Astrocyte of the spinal cord (primary cell): ENCODE measurements around the gene FAM227B.

ENCODE experiments used
- DNase-seq: peaks from one replicate; pipeline ENCODE4 v3.0.0; 2011; ENCODE audit warnings: low read depth, low spot score
- H3K4me3 ChIP-seq: 2 replicates; pipeline ENCODE4 v1.5.1; 2011; ENCODE audit warnings: low read depth, mild to moderate bottlenecking, low read length, moderate library complexity
- in situ Hi-C: cut with HindIII; loops from 2 replicates; pipeline ENCODE4 v1.10.0; 2017; ENCODE audit warnings: low sequenced_read_pairs
- TF ChIP-seq, protein P1 (sequence below): IDR thresholded peaks from 2 replicates; pipeline ENCODE4 v1.5.1; 2012; ENCODE audit warnings: low read depth, mild to moderate bottlenecking, low read length, inconsistent platforms

The FAM227B gene

DNA sequence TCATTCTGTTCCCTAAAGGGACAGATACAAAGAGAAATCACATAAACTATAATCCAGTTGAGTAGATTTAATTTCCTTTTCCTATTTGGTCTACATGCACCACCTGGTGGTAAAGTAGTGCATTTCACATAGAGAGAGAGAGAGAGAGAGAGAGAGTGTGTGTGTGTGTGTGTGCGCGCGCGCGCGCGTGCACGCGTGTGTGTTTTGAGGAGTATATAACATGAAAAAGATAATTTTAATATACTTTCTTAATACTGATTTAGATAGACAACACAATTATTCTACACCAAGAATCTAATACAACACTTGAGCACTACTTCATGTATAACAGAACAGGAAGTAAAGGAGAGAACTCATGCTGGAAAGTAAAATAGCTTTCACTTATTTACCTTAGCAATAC is 198.6 kb downstream of the FAM227B start:
- in situ Hi-C loops: no loop called here
- TF ChIP-seq, protein P1, sequence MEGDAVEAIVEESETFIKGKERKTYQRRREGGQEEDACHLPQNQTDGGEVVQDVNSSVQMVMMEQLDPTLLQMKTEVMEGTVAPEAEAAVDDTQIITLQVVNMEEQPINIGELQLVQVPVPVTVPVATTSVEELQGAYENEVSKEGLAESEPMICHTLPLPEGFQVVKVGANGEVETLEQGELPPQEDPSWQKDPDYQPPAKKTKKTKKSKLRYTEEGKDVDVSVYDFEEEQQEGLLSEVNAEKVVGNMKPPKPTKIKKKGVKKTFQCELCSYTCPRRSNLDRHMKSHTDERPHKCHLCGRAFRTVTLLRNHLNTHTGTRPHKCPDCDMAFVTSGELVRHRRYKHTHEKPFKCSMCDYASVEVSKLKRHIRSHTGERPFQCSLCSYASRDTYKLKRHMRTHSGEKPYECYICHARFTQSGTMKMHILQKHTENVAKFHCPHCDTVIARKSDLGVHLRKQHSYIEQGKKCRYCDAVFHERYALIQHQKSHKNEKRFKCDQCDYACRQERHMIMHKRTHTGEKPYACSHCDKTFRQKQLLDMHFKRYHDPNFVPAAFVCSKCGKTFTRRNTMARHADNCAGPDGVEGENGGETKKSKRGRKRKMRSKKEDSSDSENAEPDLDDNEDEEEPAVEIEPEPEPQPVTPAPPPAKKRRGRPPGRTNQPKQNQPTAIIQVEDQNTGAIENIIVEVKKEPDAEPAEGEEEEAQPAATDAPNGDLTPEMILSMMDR: peak; percentile 70
- DNase-seq: peak; percentile 76
- no peak overlapping the region for H3K4me3 ChIP-seq

DNA sequence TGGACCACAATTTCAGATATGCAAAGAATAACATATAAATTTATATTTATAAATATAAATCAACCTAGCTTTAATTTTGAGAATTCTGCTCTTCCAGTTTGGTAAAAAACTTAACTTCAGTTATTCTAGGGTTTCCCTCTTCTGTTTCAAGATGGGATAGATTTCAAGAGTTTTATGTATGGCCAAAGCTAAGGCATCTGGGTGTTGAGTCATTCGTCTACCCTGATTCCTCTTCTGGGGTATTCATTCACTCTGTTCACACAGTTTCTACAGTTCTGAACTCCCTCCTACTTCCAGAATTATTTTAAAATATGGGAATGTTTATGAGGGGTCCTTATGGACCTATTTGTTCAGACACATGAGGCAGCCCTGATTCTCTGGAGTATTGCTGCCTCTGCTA is 201.8 kb downstream of the FAM227B start:
- no peak overlapping the region for H3K4me3 ChIP-seq
- in situ Hi-C loops: no loop called here
- TF ChIP-seq, protein P1: no peak
- DNase-seq: no peak

DNA sequence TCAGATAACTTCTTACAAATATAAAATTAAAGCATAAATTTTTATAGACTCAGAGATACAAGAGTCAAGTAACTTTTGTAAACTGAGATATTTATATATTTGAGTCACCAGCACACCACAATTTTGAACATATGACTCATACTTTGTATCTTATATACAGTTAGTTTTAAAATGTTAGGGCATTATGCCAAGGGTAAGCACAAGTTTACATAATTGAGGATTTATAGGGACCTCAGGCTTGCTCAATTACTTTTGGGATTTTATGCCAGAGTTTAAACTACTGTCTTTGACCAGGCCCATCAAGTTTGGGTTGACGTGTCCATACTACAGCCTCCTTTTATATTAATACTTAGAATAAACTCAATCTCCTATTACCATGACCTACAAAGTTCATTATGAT is 205.0 kb downstream of the FAM227B start:
- TF ChIP-seq, protein P1: no peak
- in situ Hi-C loops: no loop called here
- peak; percentile 80 for DNase-seq
- H3K4me3 ChIP-seq: no peak overlapping the region

DNA sequence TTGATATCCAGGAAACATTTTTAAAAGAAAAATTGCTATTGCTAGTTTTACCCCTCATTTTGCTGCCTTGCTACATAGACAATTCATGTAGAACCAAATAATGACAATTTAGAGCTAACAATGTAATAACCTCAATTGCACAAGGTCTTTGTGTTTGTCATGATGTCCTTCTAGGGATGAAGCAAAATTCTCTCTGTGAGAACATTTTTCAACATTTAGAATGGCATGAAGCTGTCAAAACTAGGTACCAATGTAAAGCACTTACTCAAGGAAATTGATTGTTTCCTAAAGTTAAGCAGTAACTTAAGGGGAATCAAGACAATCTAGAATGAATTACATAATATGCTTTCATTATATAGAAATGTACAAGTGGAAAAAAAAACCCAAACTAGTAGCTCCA is 205.5 kb downstream of the FAM227B start:
- in situ Hi-C loops: no loop called here

DNA sequence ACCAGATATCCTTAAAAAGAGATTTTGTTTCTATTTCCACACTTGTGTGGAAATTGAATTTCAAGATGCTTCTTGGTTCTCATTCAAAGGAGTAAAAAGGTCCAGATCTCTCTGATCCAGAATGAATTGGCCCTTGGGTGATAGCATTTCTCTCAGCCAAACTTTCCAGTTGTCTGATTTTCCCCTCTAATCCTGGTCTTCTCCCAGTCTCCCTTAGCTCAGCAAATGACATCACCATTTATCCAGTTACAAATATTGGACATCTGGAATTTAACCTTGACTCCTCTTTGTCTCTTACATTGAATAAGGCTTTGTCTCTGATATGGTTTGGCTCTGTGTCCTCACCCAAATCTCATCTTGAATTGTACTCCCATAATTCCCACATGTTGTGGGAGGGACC is 207.8 kb downstream of the FAM227B start:
- DNase-seq: no peak
- H3K4me3 ChIP-seq: no peak overlapping the region
- in situ Hi-C loops: no loop called here
- TF ChIP-seq, protein P1: no peak

More for the DNA sequence above, 205.5 kb downstream of the FAM227B start:
- no peak for DNase-seq
- TF ChIP-seq, protein P1: no peak
- no peak overlapping the region for H3K4me3 ChIP-seq

DNA sequence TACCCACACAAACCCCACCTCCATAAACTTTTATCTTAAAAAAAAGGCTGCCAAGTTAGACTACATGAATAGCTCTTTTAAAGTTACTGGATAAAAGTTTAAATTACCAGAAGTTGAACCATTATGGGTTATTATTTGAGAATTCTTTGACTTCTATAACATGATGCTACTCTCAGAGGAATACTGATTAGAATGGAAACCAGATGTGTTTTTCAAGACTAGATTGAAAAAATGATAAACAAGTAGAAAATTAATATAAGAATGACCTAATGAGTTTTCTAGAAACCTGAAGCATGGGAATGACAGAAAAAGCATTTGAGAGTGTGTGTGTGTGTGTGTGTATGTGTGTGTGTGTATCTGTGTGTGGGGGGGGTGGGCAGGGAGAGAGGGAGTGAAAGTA is 210.0 kb downstream of the FAM227B start:
- DNase-seq: no peak
- in situ Hi-C loops: no loop called here
- TF ChIP-seq, protein P1: no peak
- H3K4me3 ChIP-seq: no peak overlapping the region
